K562 (cell line): ENCODE data around the gene PDE6G. TPM values are rescaled to one million over a fixed set of nuclear protein-coding genes. Genes with fewer than 3 reads are reported as not detected.
A peak's percentile ranks its signal among the peaks of the same experiment; 100 is the strongest.

Source experiments
- AFF4 ChIP-seq: sonication (generic); formaldehyde crosslinking; IDR thresholded peaks from 2 replicates; pipeline ENCODE4 v1.8.0; 2023; ENCODE audit warnings: mild to moderate bottlenecking, missing genetic modification reagents
- ATF6 ChIP-seq: sonication (generic); formaldehyde crosslinking; IDR thresholded peaks from 2 replicates; pipeline ENCODE4 v1.4.0; 2020; ENCODE audit warnings: mild to moderate bottlenecking, missing genetic modification reagents
- EGR1 ChIP-seq: fragments of 450-650 bp; conservative IDR thresholded peaks from 2 replicates; pipeline ENCODE4 v1.6.1; 2017; ENCODE audit warnings: mild to moderate bottlenecking
- NCOA1 ChIP-seq: fragments of 450-650 bp; IDR thresholded peaks from 2 replicates; pipeline ENCODE4 v1.6.1; 2016; ENCODE audit warnings: low read depth
- NUFIP1 ChIP-seq: fragments of 450-650 bp; IDR thresholded peaks from 2 replicates; pipeline ENCODE4 v1.6.1; 2018; ENCODE audit not compliant: partially characterized antibody
- PCBP1 ChIP-seq: fragments of 200-400 bp; formaldehyde crosslinking; IDR thresholded peaks from 2 replicates; pipeline ENCODE4 v1.6.1; 2018; ENCODE audit warnings: mild to moderate bottlenecking, low read depth, low read length; ENCODE audit not compliant: poor library complexity, severe bottlenecking
- PHB ChIP-seq: fragments of 250-450 bp; sonication (Bioruptor Pico); IDR thresholded peaks from 2 replicates; pipeline ENCODE4 v1.5.0; 2021
- SAP30 ChIP-seq: fragments of 200-600 bp; sonication (generic); IDR thresholded peaks from 2 replicates; pipeline ENCODE4 v1.6.1; 2012; ENCODE audit warnings: borderline replicate concordance, low read depth, mild to moderate bottlenecking, moderate library complexity, low read length, control low read depth, inconsistent platforms; ENCODE audit not compliant: insufficient read depth, poor library complexity, severe bottlenecking
- SMAD4 ChIP-seq: fragments of 250-450 bp; sonication (Bioruptor Pico); conservative IDR thresholded peaks from 2 replicates; pipeline ENCODE4 v1.8.0; 2021; ENCODE audit warnings: inconsistent platforms, mild to moderate bottlenecking, moderate library complexity
- SMARCE1 ChIP-seq: fragments of 450-650 bp; IDR thresholded peaks from 2 replicates; pipeline ENCODE4 v1.7.1; 2016; ENCODE audit warnings: mild to moderate bottlenecking
- SPI1 ChIP-seq: IDR thresholded peaks from 2 replicates; pipeline ENCODE4 v1.6.1; 2011; ENCODE audit warnings: low read depth, low read length, control low read depth, borderline replicate concordance
- THAP12 ChIP-seq: fragments of 250-450 bp; sonication (Bioruptor Pico); IDR thresholded peaks from 2 replicates; pipeline ENCODE4 v1.9.0; 2021; ENCODE audit warnings: mild to moderate bottlenecking, inconsistent platforms
- XRCC4 ChIP-seq: IDR thresholded peaks from one replicate; pipeline ENCODE4 v1.6.1; 2011; ENCODE audit not compliant: insufficient read depth, insufficient read length; ENCODE audit errors: extremely low read depth
- ZEB2 ChIP-seq: fragments of 450-650 bp; IDR thresholded peaks from 2 replicates; pipeline ENCODE4 v1.6.1; 2016
- ZKSCAN3 ChIP-seq: fragments of 250-450 bp; sonication (Bioruptor Pico); IDR thresholded peaks from 2 replicates; pipeline ENCODE4 v1.4.0; 2020
- ZNF175 ChIP-seq: fragments of 200-800 bp; sonication (Bioruptor generic); IDR thresholded peaks from 2 replicates; pipeline ENCODE4 v1.6.1; 2016; ENCODE audit warnings: low read depth, mild to moderate bottlenecking, missing genetic modification characterization, missing compliant biosample characterization
- ZNF232 ChIP-seq: sonication (generic); formaldehyde crosslinking; IDR thresholded peaks from 2 replicates; pipeline ENCODE4 v1.8.0; 2022; ENCODE audit warnings: mild to moderate bottlenecking, missing genetic modification reagents
- ZNF431 ChIP-seq: sonication (generic); formaldehyde crosslinking; IDR thresholded peaks from 2 replicates; pipeline ENCODE4 v1.8.0; 2022; ENCODE audit warnings: mild to moderate bottlenecking, missing genetic modification reagents
- polyA plus RNA-seq, 8 experiments: library from polyadenylated mRNA; depleted of rRNA in 4 of 8; stranded (reverse) in 5 of 8; unstranded in 3 of 8; fragments of >200 nt; fragmentation: Nextera tagmentation in 2 of 8; fragmentation: Illumina TruSeq in 1 of 8; extraction: Ambion mirVana in 2 of 8; extraction: Trizol in 1 of 8; gene quantifications; 2 replicates each; pipeline versions ENCODE4 v1.2.1 to v1.2.3, GENCODE V29; 2011 to 2014; ENCODE audit warnings: inconsistent platforms in 1 of 8, missing spikeins in 1 of 8
- total RNA-seq, 7 experiments: library from RNA; depleted of rRNA in 6 of 7; stranded (reverse); fragments of >200 nt in 6 of 7; fragmentation: Illumina TruSeq in 2 of 7; extraction: Trizol in 2 of 7; gene quantifications; 2 replicates each; pipeline versions ENCODE4 v1.2.1 to v1.2.3, GENCODE V29; 2011 to 2021; ENCODE audit warnings: low replicate concordance in 1 of 7
- TF ChIP-seq, protein P1 (sequence below): sonication (generic); formaldehyde crosslinking; IDR thresholded peaks from 2 replicates; pipeline ENCODE4 v1.8.1; 2023; ENCODE audit warnings: mild to moderate bottlenecking, missing genetic modification reagents

Gene PDE6G
- total and polyA plus RNA-seq, 9 of the 15 experiments (the other 6 are each of a cell fraction or from before 2014, with no cell fraction given), result 0.14 to 0.59 TPM; not detected in 7

- TF ChIP-seq SAP30 (peak; percentile 62), ZNF232 (0 out of 2 replicates have a peak, but pooled peaks have one; percentile 70), PHB (CRISPR knock-in tag) (no peak), EGR1 (peak; percentile 94), SPI1 (peak; percentile 49; the same call in 1 of the 2 replicates), ATF6 (CRISPR knock-in tag) (peak; percentile 60; the same call in 1 of the 2 replicates), ZKSCAN3 (CRISPR knock-in tag) (no peak), ZNF175 (no peak), ZNF431 (CRISPR knock-in tag) (no peak), SMAD4 (CRISPR knock-in tag) (0 out of 2 replicates have a peak, but pooled peaks have one; percentile 7), XRCC4 (no peak), SMARCE1 (0 out of 2 replicates have a peak, but pooled peaks have one; percentile 31), ZEB2 (peak; percentile 60; the same call in 1 of the 2 replicates), PCBP1 (no peak), NUFIP1 (no peak), THAP12 (CRISPR knock-in tag) (peak; percentile 72; the same call in 1 of the 2 replicates), NCOA1 (0 out of 2 replicates have a peak, but pooled peaks have one; percentile 22), AFF4 (CRISPR knock-in tag) (0 out of 2 replicates have a peak, but pooled peaks have one; percentile 24)
- TF ChIP-seq, protein P1, sequence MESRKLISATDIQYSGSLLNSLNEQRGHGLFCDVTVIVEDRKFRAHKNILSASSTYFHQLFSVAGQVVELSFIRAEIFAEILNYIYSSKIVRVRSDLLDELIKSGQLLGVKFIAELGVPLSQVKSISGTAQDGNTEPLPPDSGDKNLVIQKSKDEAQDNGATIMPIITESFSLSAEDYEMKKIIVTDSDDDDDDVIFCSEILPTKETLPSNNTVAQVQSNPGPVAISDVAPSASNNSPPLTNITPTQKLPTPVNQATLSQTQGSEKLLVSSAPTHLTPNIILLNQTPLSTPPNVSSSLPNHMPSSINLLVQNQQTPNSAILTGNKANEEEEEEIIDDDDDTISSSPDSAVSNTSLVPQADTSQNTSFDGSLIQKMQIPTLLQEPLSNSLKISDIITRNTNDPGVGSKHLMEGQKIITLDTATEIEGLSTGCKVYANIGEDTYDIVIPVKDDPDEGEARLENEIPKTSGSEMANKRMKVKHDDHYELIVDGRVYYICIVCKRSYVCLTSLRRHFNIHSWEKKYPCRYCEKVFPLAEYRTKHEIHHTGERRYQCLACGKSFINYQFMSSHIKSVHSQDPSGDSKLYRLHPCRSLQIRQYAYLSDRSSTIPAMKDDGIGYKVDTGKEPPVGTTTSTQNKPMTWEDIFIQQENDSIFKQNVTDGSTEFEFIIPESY (CRISPR knock-in tag), result 0 out of 2 replicates have a peak, but pooled peaks have one; percentile 6
- TF ChIP-seq, all 486 proteins: peak for 18
Observed at GRCh38 chr17:81683208-81683583, 26.9 kb upstream of the PDE6G start (continued).
